DOHH2 (cell line): ENCODE measurements around the gene GGT7.

Experiments used
- EZH2phosphoT487 ChIP-seq: fragments of 200-600 bp; sonication (generic); IDR thresholded peaks from 2 replicates; pipeline ENCODE4 v1.6.1; 2017; ENCODE audit warnings: borderline replicate concordance, mild to moderate bottlenecking, antibody characterized with exemption, low read length, moderate library complexity, mixed read lengths
- TF ChIP-seq, protein P1 (sequence below): fragments of 200-600 bp; sonication (generic); IDR thresholded peaks from one replicate; pipeline ENCODE4 v1.5.1; 2014; ENCODE audit warnings: antibody characterized with exemption, mild to moderate bottlenecking, low read depth, low read length; ENCODE audit not compliant: poor library complexity, severe bottlenecking

GRCh38 chr20:34808583-34808982 is 64.1 kb downstream of the GGT7 start:
- TF ChIP-seq, protein P1, sequence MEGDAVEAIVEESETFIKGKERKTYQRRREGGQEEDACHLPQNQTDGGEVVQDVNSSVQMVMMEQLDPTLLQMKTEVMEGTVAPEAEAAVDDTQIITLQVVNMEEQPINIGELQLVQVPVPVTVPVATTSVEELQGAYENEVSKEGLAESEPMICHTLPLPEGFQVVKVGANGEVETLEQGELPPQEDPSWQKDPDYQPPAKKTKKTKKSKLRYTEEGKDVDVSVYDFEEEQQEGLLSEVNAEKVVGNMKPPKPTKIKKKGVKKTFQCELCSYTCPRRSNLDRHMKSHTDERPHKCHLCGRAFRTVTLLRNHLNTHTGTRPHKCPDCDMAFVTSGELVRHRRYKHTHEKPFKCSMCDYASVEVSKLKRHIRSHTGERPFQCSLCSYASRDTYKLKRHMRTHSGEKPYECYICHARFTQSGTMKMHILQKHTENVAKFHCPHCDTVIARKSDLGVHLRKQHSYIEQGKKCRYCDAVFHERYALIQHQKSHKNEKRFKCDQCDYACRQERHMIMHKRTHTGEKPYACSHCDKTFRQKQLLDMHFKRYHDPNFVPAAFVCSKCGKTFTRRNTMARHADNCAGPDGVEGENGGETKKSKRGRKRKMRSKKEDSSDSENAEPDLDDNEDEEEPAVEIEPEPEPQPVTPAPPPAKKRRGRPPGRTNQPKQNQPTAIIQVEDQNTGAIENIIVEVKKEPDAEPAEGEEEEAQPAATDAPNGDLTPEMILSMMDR = no peak
- no peak for TF ChIP-seq EZH2phosphoT487
